A673 (cell line): ENCODE data around the gene BAIAP2L2.

Source experiments
- CTCF ChIP-seq: fragments of 300-800, 200-600 bp; sonication (generic); conservative IDR thresholded peaks from 2 replicates; pipeline ENCODE4 v1.5.1; 2017; ENCODE audit warnings: low read depth, mild to moderate bottlenecking, antibody characterized with exemption, low read length, moderate library complexity, mixed read lengths
- EZH2 ChIP-seq: fragments of 200-600 bp; sonication (generic); IDR thresholded peaks from 2 replicates; pipeline ENCODE4 v1.6.1; 2017; ENCODE audit warnings: borderline replicate concordance, low read depth, mild to moderate bottlenecking, mixed read lengths, antibody characterized with exemption, low read length; ENCODE audit not compliant: poor library complexity, severe bottlenecking

GRCh38 chr22:38073150-38074130 lies 37.0 kb downstream of the BAIAP2L2 start:
- TF ChIP-seq CTCF = no peak
- TF ChIP-seq EZH2 = no peak
